Ovary (tissue), 9 donors: ENCODE measurements around the gene SLC31A1. TPM values are rescaled to one million over a fixed set of nuclear protein-coding genes. Genes with fewer than 3 reads are reported as not detected.

ENCODE experiments used
- DNase-seq, 5 donors: peaks; one replicate each; pipeline ENCODE4 v3.0.0-alpha.2; 2019 to 2020
- H3K27ac ChIP-seq, 2 donors: fragments of 200-600 bp; one replicate each; pipeline versions ENCODE4 v1.5.1 to v1.8.0; 2019 to 2022
- H3K27me3 ChIP-seq: fragments of 200-600 bp; one replicate; pipeline ENCODE4 v1.8.0; 2022
- H3K36me3 ChIP-seq: fragments of 200-600 bp; sonication (generic); one replicate; pipeline ENCODE4 v1.5.1; 2019
- H3K4me1 ChIP-seq: one replicate; pipeline ENCODE4 v1.8.1; 2013; ENCODE audit warnings: mild to moderate bottlenecking, moderate library complexity; ENCODE audit not compliant: insufficient read depth
- H3K4me3 ChIP-seq: fragments of 200-600 bp; sonication (generic); one replicate; pipeline ENCODE4 v1.5.1; 2017
- H3K9me3 ChIP-seq, 2 donors: fragments of 200-600 bp in 1 of 2; sonication (generic) in 1 of 2; one replicate each; pipeline versions ENCODE4 v1.5.1 to v1.8.1; 2013 to 2019; ENCODE audit warnings: mild to moderate bottlenecking in 1 of 2, moderate library complexity in 1 of 2
- EP300 ChIP-seq: sonication (generic); formaldehyde crosslinking; IDR thresholded peaks from one replicate; pipeline ENCODE4 v1.6.1; 2017; ENCODE audit warnings: antibody characterized with exemption
- POLR2A ChIP-seq: fragments of 450-650 bp; IDR thresholded peaks from one replicate; pipeline ENCODE4 v1.6.1; 2017; ENCODE audit warnings: antibody characterized with exemption, mild to moderate bottlenecking, moderate library complexity
- WGBS, 3 donors: extraction: QIAGEN DNeasy Blood & Tissue Kit in 1 of 3; methylation state at CpG; one replicate each; pipeline versions ENCODE4 v1.1.5 to v1.1.7; 2013 to 2017; 5-methylcytosine and 5-hydroxymethylcytosine counted together
- intact Hi-C, 4 donors: fragments of 100-400 bp; cut with DNase I; formaldehyde crosslinking; loops; one replicate each; pipeline versions ENCODE4 v1.11.0 to v1.15.1; 2022 to 2023
- polyA plus RNA-seq, 2 donors: library from polyadenylated mRNA; stranded (reverse); fragments of 200-250 nt in 1 of 2; fragments of 350-450 nt in 1 of 2; fragmentation: Illumina TruSeq in 1 of 2; extraction: RNeasy Lipid Tissue Mini Kit (QIAGEN cat#74804) in 1 of 2; gene quantifications; one replicate each; pipeline ENCODE4 v1.2.3, GENCODE V29; 2013 to 2014
- total RNA-seq, 7 donors: library from RNA; depleted of rRNA in 2 of 7; stranded (reverse); fragments of >200 nt in 2 of 7; fragmentation: NEBNext Ultra II Directional in 3 of 7; extraction: Animal tissue kit (Norgen Biotek cat#: 25700) in 3 of 7; gene quantifications; one replicate each; pipeline versions ENCODE4 v1.1.0 to v1.2.4, GENCODE V29; 2016 to 2023
- TF ChIP-seq, protein P1 (sequence below), 3 donors: fragments of 450-650 bp in 2 of 3; fragments of 200-600 bp in 1 of 3; IDR thresholded peaks; one replicate each; pipeline versions ENCODE4 v1.5.1 to v1.8.0; 2016 to 2022; ENCODE audit warnings: antibody characterized with exemption in 3 of 3, mild to moderate bottlenecking in 1 of 3
- donor health status: DM: no; HTN: no; CAD: no; lungs with moderate emphysema.
- donor health status: DM: no; HTN: no; CAD: no.
- donor health status: Bipolar disorder and iron deficiency.
- donor health status: DM: yes; HTN: yes; CAD: no.
- donor health status: DM: no; HTN: no; CAD: no.
- donor health status: DM: yes; HTN: yes; CAD: no.

The SLC31A1 gene
- total and polyA plus RNA-seq, 9 donors, result 5.3 to 24.1 (median 12.5) TPM

DNA sequence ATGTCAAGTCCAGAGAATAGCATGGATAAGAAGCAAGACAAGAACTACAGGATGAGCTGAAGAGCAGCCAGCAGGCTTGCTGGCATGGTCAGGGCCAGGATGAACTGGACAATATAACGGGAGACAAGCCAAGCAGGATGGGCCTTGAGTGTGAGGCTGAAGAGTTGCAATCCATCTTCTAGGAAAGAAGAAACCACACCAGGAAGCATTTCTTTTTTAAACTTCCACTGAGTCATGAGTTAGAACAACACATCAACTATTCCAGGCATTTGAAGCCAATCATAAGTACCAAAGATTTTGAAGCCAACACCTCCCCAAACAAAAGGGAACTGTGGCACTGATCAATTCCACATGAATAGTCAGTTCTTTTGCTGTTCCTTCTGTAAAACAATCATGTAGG, 43.3 kb upstream of the SLC31A1 start:
- no peak for DNase-seq
- no peak overlapping the region for H3K4me3 ChIP-seq
- intact Hi-C loops, result no loop called here
- H3K27me3 ChIP-seq, result no peaks in the 10 kb centered on the region
- 41 to 98% (median 87%) methylated on average over 1 of the region's 1 CpG for WGBS, 3 donors
- H3K4me1 ChIP-seq, result no peaks in the 10 kb centered on the region
- no peak overlapping the region for H3K27ac ChIP-seq
- H3K36me3 ChIP-seq, result no peaks in the 10 kb centered on the region
- TF ChIP-seq, protein P1, sequence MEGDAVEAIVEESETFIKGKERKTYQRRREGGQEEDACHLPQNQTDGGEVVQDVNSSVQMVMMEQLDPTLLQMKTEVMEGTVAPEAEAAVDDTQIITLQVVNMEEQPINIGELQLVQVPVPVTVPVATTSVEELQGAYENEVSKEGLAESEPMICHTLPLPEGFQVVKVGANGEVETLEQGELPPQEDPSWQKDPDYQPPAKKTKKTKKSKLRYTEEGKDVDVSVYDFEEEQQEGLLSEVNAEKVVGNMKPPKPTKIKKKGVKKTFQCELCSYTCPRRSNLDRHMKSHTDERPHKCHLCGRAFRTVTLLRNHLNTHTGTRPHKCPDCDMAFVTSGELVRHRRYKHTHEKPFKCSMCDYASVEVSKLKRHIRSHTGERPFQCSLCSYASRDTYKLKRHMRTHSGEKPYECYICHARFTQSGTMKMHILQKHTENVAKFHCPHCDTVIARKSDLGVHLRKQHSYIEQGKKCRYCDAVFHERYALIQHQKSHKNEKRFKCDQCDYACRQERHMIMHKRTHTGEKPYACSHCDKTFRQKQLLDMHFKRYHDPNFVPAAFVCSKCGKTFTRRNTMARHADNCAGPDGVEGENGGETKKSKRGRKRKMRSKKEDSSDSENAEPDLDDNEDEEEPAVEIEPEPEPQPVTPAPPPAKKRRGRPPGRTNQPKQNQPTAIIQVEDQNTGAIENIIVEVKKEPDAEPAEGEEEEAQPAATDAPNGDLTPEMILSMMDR (IDR thresholded peaks at IDR 0.05), result no peak
- TF ChIP-seq POLR2A (no peak), EP300 (no peak)
- H3K9me3 ChIP-seq, result no peaks in the 10 kb centered on the region

DNA sequence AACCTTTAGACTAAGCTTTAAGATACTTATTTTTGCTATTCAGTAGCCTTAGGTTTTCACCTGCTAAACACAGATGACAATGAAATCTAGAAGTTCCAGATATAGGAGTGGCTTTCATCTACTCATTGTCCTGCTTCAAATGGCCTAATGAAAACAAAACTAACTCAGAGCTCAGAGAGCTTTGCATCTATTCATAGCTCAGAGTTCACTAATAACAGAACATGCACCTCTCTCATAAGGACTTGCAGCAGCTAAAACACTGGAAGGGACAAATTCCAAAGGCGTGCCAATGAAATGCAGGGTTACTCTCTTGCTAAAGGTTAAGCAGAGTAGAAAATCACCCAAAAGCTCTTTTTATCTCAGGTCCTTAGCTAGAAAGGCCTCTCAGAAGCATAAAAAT, 41.5 kb upstream of the SLC31A1 start:
- no peaks in the 10 kb centered on the region for H3K27me3 ChIP-seq
- no peak overlapping the region for H3K27ac ChIP-seq

DNA sequence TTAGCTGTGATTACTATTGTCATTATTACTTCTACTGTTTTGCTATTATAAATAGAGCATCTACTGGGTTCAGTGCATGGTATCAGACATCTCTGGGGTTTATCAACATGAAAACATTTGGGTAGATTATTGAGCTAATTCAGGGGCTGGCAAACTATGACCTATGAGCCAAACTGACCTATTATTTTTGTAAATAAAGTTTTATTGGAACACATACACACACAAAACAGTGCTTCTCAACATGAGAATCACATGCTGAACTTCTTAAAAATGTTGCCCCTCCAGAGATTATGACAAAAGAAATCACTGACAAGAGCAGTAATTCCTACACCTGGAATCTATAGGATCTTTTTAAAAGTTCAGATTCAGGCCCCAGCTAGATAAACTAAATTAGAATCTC, 40.2 kb upstream of the SLC31A1 start:
- no peak for DNase-seq
- Histone ChIP-seq H3K4me3 (no peak overlapping the region), H3K36me3 (no peaks in the 10 kb centered on the region), H3K4me1 (no peaks in the 10 kb centered on the region), H3K27me3 (no peaks in the 10 kb centered on the region), H3K27ac (no peak overlapping the region), H3K9me3 (no peaks in the 10 kb centered on the region)
- intact Hi-C loops, result no loop called here
- TF ChIP-seq, protein P1 (IDR thresholded peaks at IDR 0.05), result no peak
- TF ChIP-seq EP300 (no peak), POLR2A (no peak)

More for the DNA sequence above, 41.5 kb upstream of the SLC31A1 start:
- Histone ChIP-seq H3K4me1 (no peaks in the 10 kb centered on the region), H3K36me3 (no peaks in the 10 kb centered on the region), H3K9me3 (no peaks in the 10 kb centered on the region), H3K4me3 (no peak overlapping the region)
- intact Hi-C loops, result no loop called here
- WGBS, 3 donors, result 0 to 94% (median 92%) methylated on average over 1 of the region's 1 CpG
- TF ChIP-seq, protein P1 (IDR thresholded peaks at IDR 0.05), result no peak
- TF ChIP-seq EP300 (no peak), POLR2A (no peak)
- no peak for DNase-seq

DNA sequence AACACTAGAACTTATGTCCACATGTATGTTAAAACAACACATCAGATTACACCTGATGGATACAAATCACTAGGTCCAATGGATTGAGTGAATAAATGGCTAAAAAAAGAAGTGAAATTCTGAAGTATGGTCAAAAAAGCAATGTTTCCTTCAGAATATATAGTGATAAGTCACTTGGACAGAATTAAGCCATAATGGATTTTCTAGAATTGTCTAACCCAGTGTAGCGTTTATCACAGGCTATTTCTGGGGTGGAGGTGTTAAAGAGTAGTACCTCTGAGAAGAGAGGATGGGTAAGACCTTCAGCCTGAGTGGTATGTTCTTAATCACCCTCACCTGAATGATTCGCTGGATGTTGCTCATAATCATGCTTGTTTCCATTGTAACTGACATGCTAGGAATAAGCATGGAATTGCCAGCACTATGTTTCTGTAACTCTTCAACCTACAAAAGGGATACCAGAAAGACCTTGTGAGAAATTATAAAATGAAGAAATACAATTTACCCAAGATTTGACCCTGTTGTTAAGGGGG, 37.3 kb upstream of the SLC31A1 start:
- 96 to 98% (median 98%) methylated on average over 2 of the region's 2 CpGs for WGBS, 3 donors
- Histone ChIP-seq H3K4me1 (no peaks in the 10 kb centered on the region), H3K36me3 (no peaks in the 10 kb centered on the region), H3K9me3 (no peaks in the 10 kb centered on the region), H3K27ac (no peak overlapping the region), H3K27me3 (no peaks in the 10 kb centered on the region), H3K4me3 (no peak overlapping the region)
- intact Hi-C loops, result no loop called here
- DNase-seq, result no peak
- TF ChIP-seq POLR2A, result no peak
- TF ChIP-seq EP300, result no peak
- TF ChIP-seq, protein P1 (IDR thresholded peaks at IDR 0.05), result no peak
